ENCODE results near the gene SPI1. TPM values are rescaled to one million over a fixed set of nuclear protein-coding genes. Genes with fewer than 3 reads are reported as not detected.

Gene SPI1
- polyA plus RNA-seq, 1 donor (not counting 4 experiments of a cell fraction or from before 2014, with no cell fraction given) = not detected

DNA sequence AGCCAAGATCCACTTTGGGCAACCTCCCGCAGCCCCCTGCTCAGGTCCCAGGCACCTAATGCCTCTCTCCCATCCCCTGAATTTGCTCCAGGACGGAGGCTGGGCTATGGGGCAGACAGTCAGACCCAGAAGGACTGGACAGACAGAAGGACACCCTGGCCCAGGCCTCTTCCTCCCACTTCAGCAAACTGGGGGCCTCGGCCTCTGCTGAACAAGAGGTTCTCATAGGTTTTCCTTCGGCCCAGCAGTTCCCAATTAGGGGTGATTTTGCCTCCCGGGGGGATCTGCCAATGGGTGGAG, 3.7 kb downstream of the SPI1 start:
- H3K36me3 ChIP-seq (ENCODE audit: control insufficient read depth in 2 of 2, extremely low read depth in 1 of 2, insufficient read depth in 2 of 2, low read length in 2 of 2) = no peaks in the 10 kb centered on the region
- H3K9me3 ChIP-seq (ENCODE audit: control insufficient read depth, low read depth, low read length) = no peaks in the 10 kb centered on the region
- H3K27me3 ChIP-seq (ENCODE audit: control insufficient read depth, extremely low read depth, insufficient read depth, low read length) = no peaks in the 10 kb centered on the region
- no peaks in the 10 kb centered on the region for H3K9me1 ChIP-seq (ENCODE audit: control insufficient read depth, extremely low read depth, insufficient read depth, low read length)
- H3K9ac ChIP-seq (ENCODE audit: control insufficient read depth, extremely low read depth, insufficient read depth, low read length) = no peak overlapping the region
- no peak overlapping the region for H3K27ac ChIP-seq (ENCODE audit: control insufficient read depth, insufficient read depth, low read length)
- no peak for TF ChIP-seq EZH2 (IDR thresholded peaks at IDR 0.05; ENCODE audit: low read length)
- no peak for TF ChIP-seq CTCF (optimal IDR thresholded peaks at IDR 0.05 in 1 of 3, IDR thresholded peaks at IDR 0.05 in 1 of 3, conservative IDR thresholded peaks at IDR 0.05 in 1 of 3; ENCODE audit: extremely low read depth in 1 of 3, insufficient read depth in 2 of 3, low read length in 3 of 3)
- no peak for DNase-seq (ENCODE audit: low read depth, low spot score)
- no peak overlapping the region for H3K4me3 ChIP-seq (ENCODE audit: control insufficient read depth in 2 of 3, extremely low read depth in 1 of 3, insufficient read depth in 2 of 3, low read depth in 1 of 3, low read length in 3 of 3)
- H3K79me2 ChIP-seq (ENCODE audit: control insufficient read depth, insufficient read depth, low read length) = no peaks in the 10 kb centered on the region
- H2AFZ ChIP-seq (ENCODE audit: control insufficient read depth, low read length) = no peak overlapping the region
- dilution Hi-C loops (cut with MboI; ENCODE audit: extremely low pct_ligation_motif_present, low sequenced_read_pairs) = no loop called here
- no peaks in the 10 kb centered on the region for H4K20me1 ChIP-seq (ENCODE audit: control insufficient read depth, extremely low read depth, insufficient read depth, low read length)
- no peak overlapping the region for H3K4me2 ChIP-seq (ENCODE audit: control insufficient read depth, extremely low read depth, insufficient read depth, low read depth, low read length)
- FAIRE-seq = no peak
- H3K4me1 ChIP-seq (ENCODE audit: control insufficient read depth, extremely low read depth, insufficient read depth, low read length) = peaks cover 6% of the 10 kb centered on the region

- no peak overlapping the region for H2AFZ ChIP-seq (ENCODE audit: control insufficient read depth, low read length)
- no peaks in the 10 kb centered on the region for H3K36me3 ChIP-seq (ENCODE audit: control insufficient read depth in 2 of 2, extremely low read depth in 1 of 2, insufficient read depth in 2 of 2, low read length in 2 of 2)
- TF ChIP-seq CTCF (optimal IDR thresholded peaks at IDR 0.05 in 1 of 3, IDR thresholded peaks at IDR 0.05 in 1 of 3, conservative IDR thresholded peaks at IDR 0.05 in 1 of 3; ENCODE audit: extremely low read depth in 1 of 3, insufficient read depth in 2 of 3, low read length in 3 of 3) (peak; percentile 92 to 97 (median 94)), EZH2 (IDR thresholded peaks at IDR 0.05; ENCODE audit: low read length) (no peak)
- no peaks in the 10 kb centered on the region for H3K79me2 ChIP-seq (ENCODE audit: control insufficient read depth, insufficient read depth, low read length)
- H3K4me2 ChIP-seq (ENCODE audit: control insufficient read depth, extremely low read depth, insufficient read depth, low read depth, low read length) = no peak overlapping the region
- H3K4me3 ChIP-seq (ENCODE audit: control insufficient read depth in 2 of 3, extremely low read depth in 1 of 3, insufficient read depth in 2 of 3, low read depth in 1 of 3, low read length in 3 of 3) = no peak overlapping the region
- H3K27ac ChIP-seq (ENCODE audit: control insufficient read depth, insufficient read depth, low read length) = no peak overlapping the region
- no peaks in the 10 kb centered on the region for H3K9me3 ChIP-seq (ENCODE audit: control insufficient read depth, low read depth, low read length)
- dilution Hi-C loops (cut with MboI; ENCODE audit: extremely low pct_ligation_motif_present, low sequenced_read_pairs) = no loop called here
- no peaks in the 10 kb centered on the region for H3K9me1 ChIP-seq (ENCODE audit: control insufficient read depth, extremely low read depth, insufficient read depth, low read length)
- no peak for DNase-seq (ENCODE audit: low read depth, low spot score)
- H3K27me3 ChIP-seq (ENCODE audit: control insufficient read depth, extremely low read depth, insufficient read depth, low read length) = no peaks in the 10 kb centered on the region
- H3K4me1 ChIP-seq (ENCODE audit: control insufficient read depth, extremely low read depth, insufficient read depth, low read length) = peaks cover 6% of the 10 kb centered on the region
- no peak for FAIRE-seq
- no peaks in the 10 kb centered on the region for H4K20me1 ChIP-seq (ENCODE audit: control insufficient read depth, extremely low read depth, insufficient read depth, low read length)
- H3K9ac ChIP-seq (ENCODE audit: control insufficient read depth, extremely low read depth, insufficient read depth, low read length) = no peak overlapping the region
Observed at GRCh38 chr11:47373876-47374719, 4.2 kb downstream of the SPI1 start.

All from keratinocyte (primary cell).